CD4-positive, alpha-beta T cell (primary cell): ENCODE data around the gene FOXJ3. TPM values are rescaled to one million over a fixed set of nuclear protein-coding genes. Genes with fewer than 3 reads are reported as not detected.

ENCODE experiments used
- ATAC-seq: fragments of 200-7000 bp; cut with Tn5 transposase; one replicate; pipeline ENCODE4 v1.10.0; 2022; ENCODE audit warnings: mild to moderate bottlenecking; ENCODE audit not compliant: poor library complexity
- CTCF ChIA-PET: fragments of 350-600 bp; sonication (Branson Sonifier 250); formaldehyde crosslinking; loops from one replicate; lab custom pipeline; 2021; ENCODE audit warnings: antibody characterized with exemption, inconsistent platforms; lab: Charles Lee
- POLR2A ChIA-PET: fragments of 350-600 bp; sonication (Branson Sonifier 250); formaldehyde crosslinking; loops from one replicate; lab custom pipeline; 2021; ENCODE audit warnings: antibody characterized with exemption, inconsistent platforms; lab: Charles Lee
- DNase-seq, 14 experiments: peaks; one replicate each; pipeline ENCODE4 v3.0.0-alpha.2; 2013 to 2020; ENCODE audit warnings: mixed read lengths in 2 of 14
- H3K27ac ChIP-seq, 2 donors: one replicate each; pipeline versions ENCODE4 v1.5.1 to v1.7.0; 2013; ENCODE audit warnings: low read length in 2 of 2, low read depth in 1 of 2, mild to moderate bottlenecking in 1 of 2
- H3K27me3 ChIP-seq, 2 experiments: 1 replicate in 1 of 2; 2 replicates in 1 of 2; pipeline versions ENCODE4 v1.6.1 to v1.7.0; 2013; ENCODE audit warnings: low read length in 2 of 2, control low read depth in 1 of 2, mild to moderate bottlenecking in 1 of 2, moderate library complexity in 1 of 2; ENCODE audit not compliant: insufficient read depth in 2 of 2, control insufficient read depth in 1 of 2
- H3K36me3 ChIP-seq: one replicate; pipeline ENCODE4 v1.6.1; 2013; ENCODE audit warnings: low read length, control low read depth; ENCODE audit not compliant: insufficient read depth
- H3K4me1 ChIP-seq: one replicate; pipeline ENCODE4 v1.6.1; 2013; ENCODE audit warnings: low read length, control low read depth; ENCODE audit not compliant: insufficient read depth
- H3K4me3 ChIP-seq: one replicate; pipeline ENCODE4 v1.5.1; 2013; ENCODE audit warnings: mild to moderate bottlenecking, low read length, moderate library complexity
- H3K9me3 ChIP-seq, 2 experiments: 1 replicate in 1 of 2; 2 replicates in 1 of 2; pipeline versions ENCODE4 v1.6.1 to v1.7.0; 2013; ENCODE audit warnings: low read length in 2 of 2, mild to moderate bottlenecking in 2 of 2, control low read depth in 1 of 2, moderate library complexity in 1 of 2; ENCODE audit not compliant: control insufficient read depth in 1 of 2, insufficient read depth in 1 of 2
- H3K27ac Mint-ChIP-seq: one replicate; pipeline ENCODE4 v1.8.0; 2020; ENCODE audit warnings: mixed read lengths
- H3K27me3 Mint-ChIP-seq: one replicate; pipeline ENCODE4 v1.8.0; 2021; ENCODE audit warnings: mixed read lengths
- H3K36me3 Mint-ChIP-seq: one replicate; pipeline ENCODE4 v1.8.0; 2021; ENCODE audit warnings: low read depth, mixed read lengths
- H3K4me1 Mint-ChIP-seq: one replicate; pipeline ENCODE4 v1.8.0; 2021; ENCODE audit warnings: low read depth, mixed read lengths
- H3K4me3 Mint-ChIP-seq: one replicate; pipeline ENCODE4 v1.8.0; 2020; ENCODE audit warnings: mild to moderate bottlenecking, mixed read lengths
- H3K9me3 Mint-ChIP-seq: one replicate; pipeline ENCODE4 v1.8.0; 2020; ENCODE audit warnings: mixed read lengths
- intact Hi-C, 2 experiments: fragments of 100-400 bp; cut with DNase I in 1 of 2; cut with micrococcal nuclease in 1 of 2; formaldehyde crosslinking; loops; one replicate each; pipeline versions ENCODE4 v1.15.1 to v1.9.0; 2023 to 2025; cut with DNase I, micrococcal nuclease
- total RNA-seq, 174 experiments: library from RNA in 2 of 174; stranded (reverse) in 2 of 174; gene quantifications; one replicate each; pipeline ENCODE4 v1.2.3 and lab custom pipeline; 2021 to 2026
- TF ChIP-seq, protein P1 (sequence below): fragments of 200-600 bp; IDR thresholded peaks from one replicate; pipeline ENCODE4 v1.8.0; 2022; ENCODE audit warnings: antibody characterized with exemption, mild to moderate bottlenecking

Gene FOXJ3
- total RNA-seq, 2 experiments from 2014 or later = 73.1 to 74.9 TPM

DNA sequence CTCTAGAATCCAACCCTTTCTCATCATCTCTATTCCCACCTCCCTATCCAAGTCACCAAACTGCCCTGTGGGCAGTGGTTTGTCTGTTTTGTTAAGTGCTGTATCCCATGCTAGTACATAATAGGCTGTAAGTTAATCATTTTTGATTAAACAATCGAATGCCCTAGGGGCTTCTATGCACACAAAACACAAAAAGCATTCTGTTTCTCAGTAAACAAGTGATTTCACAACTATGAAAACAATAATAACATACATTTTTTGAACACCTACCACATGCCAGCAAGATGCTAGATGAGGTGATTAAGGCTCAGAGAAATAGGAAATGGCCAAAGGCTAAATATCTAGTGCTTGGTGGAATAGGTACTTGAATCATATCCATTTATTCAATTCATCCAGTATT lies 186.9 kb downstream of the FOXJ3 start:
- Histone ChIP-seq H3K36me3 (no peaks in the 10 kb centered on the region), H3K4me1 (peaks cover 11% of the 10 kb centered on the region), H3K27me3 (peaks cover 13 to 16% of the 10 kb centered on the region in 2 experiments), H3K27ac (no peak overlapping the region), H3K4me3 (no peak overlapping the region), H3K9me3 (no peaks in the 10 kb centered on the region)
- POLR2A ChIA-PET = no interaction called here
- ATAC-seq (no peak), DNase-seq (no peak)
- Mint-ChIP-seq H3K27ac (no peak overlapping the region), H3K36me3 (no peaks in the 10 kb centered on the region), H3K4me3 (no peak overlapping the region), H3K27me3 (no peaks in the 10 kb centered on the region), H3K9me3 (no peaks in the 10 kb centered on the region), H3K4me1 (no peaks in the 10 kb centered on the region)
- TF ChIP-seq, protein P1, sequence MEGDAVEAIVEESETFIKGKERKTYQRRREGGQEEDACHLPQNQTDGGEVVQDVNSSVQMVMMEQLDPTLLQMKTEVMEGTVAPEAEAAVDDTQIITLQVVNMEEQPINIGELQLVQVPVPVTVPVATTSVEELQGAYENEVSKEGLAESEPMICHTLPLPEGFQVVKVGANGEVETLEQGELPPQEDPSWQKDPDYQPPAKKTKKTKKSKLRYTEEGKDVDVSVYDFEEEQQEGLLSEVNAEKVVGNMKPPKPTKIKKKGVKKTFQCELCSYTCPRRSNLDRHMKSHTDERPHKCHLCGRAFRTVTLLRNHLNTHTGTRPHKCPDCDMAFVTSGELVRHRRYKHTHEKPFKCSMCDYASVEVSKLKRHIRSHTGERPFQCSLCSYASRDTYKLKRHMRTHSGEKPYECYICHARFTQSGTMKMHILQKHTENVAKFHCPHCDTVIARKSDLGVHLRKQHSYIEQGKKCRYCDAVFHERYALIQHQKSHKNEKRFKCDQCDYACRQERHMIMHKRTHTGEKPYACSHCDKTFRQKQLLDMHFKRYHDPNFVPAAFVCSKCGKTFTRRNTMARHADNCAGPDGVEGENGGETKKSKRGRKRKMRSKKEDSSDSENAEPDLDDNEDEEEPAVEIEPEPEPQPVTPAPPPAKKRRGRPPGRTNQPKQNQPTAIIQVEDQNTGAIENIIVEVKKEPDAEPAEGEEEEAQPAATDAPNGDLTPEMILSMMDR = no peak
- CTCF ChIA-PET = no interaction called here
- intact Hi-C loops = loop anchor here in 1 of 2 experiments (5.0 kb wide), 1 partner anchor 599 kb away; no protein-coding TSS in a partner anchor

DNA sequence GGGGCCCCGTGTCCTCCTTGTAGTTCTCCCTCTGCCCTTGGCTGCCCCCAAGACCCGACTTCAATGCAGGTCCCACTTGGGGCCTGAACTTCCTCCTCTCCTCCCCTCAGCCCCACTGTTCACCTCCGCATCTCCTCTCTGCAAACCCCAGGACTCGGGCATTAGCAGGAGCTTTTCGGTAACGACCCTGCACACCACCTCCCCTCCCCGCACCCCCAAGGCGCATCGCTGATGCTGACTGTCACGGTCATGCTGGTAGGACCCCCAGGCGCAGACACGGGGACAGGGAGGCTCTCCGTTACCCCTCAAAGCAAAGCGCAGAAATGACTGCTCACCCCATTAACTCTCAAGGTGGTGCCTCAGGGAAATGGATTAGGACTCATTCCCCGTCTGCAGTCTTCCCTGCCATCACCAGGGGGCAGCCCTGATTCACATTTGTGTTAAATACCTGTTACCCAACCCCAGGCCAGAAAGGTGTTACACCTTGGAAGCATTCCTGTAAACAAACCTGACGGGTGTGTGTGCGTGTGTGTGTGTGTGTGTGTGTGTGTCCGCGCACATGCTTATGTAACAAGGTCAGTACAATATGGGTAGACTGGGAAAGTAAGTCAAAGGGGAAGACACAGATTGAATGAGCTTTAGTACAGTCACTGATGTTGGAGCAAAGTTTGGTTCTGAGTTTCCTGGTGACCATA lies 188.3 kb downstream of the FOXJ3 start:
- TF ChIP-seq, protein P1 = peak; percentile 71
- Histone ChIP-seq H3K4me3 (no peak overlapping the region), H3K36me3 (no peaks in the 10 kb centered on the region), H3K4me1 (peaks cover 14% of the 10 kb centered on the region), H3K27ac (no peak overlapping the region), H3K27me3 (peaks cover 13 to 16% of the 10 kb centered on the region in 2 experiments), H3K9me3 (no peaks in the 10 kb centered on the region)
- POLR2A ChIA-PET = no interaction called here
- no peaks in the 10 kb centered on the region for H3K36me3 Mint-ChIP-seq
- H3K4me3 Mint-ChIP-seq = no peak overlapping the region
- H3K27me3 Mint-ChIP-seq = peaks cover 5% of the 10 kb centered on the region
- H3K4me1 Mint-ChIP-seq = no peaks in the 10 kb centered on the region
- H3K27ac Mint-ChIP-seq = no peak overlapping the region
- DNase-seq (peak; percentile 49 to 77 (median 62)), ATAC-seq (peak; percentile 86)
- H3K9me3 Mint-ChIP-seq = no peaks in the 10 kb centered on the region
- CTCF ChIA-PET = no interaction called here
- intact Hi-C loops = loop anchor here in 1 of 2 experiments (5.0 kb wide), 1 partner anchor 601 kb away; no protein-coding TSS in a partner anchor

DNA sequence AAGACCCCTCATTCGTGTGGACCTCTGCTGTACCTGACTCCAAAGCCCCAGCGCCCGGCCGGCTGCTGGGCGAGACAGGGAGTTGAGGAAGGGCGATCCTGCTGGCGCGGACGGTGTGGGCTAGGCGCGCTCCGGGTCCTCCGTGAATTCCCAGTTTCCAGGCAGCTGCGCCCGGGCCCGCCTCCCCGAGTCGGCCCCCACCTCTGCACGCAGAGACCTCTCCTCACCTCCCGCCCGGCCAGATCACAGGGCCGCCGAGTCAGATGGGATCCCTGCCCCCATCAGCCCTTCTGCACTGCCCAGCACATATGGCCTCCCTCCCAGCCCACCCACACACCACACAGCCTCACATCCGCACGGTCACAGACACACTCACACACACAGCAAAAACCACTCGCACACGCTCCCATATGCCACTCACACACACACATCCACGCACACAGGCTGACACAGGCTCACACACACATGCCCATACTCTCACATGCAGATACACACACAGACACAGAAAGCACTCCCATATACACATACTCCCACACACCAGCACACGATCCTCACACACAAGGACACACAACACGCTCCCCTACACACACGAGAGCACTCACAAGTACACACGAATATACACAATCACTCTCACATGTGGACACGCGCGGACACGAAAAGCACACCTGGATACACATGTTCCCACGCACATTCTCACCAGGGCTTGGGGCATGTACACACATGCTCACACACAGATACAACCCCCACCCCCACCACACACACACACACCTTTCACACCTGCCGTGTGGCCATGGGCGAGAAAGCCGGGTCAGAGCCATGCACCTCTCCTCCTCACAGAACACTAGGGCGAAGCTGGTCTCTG lies 189.0 kb downstream of the FOXJ3 start:
- Histone ChIP-seq H3K4me1 (peaks cover 14% of the 10 kb centered on the region), H3K9me3 (no peaks in the 10 kb centered on the region), H3K36me3 (no peaks in the 10 kb centered on the region), H3K27ac (no peak overlapping the region), H3K4me3 (no peak overlapping the region), H3K27me3 (peaks cover 13 to 16% of the 10 kb centered on the region in 2 experiments)
- no peak overlapping the region for H3K4me3 Mint-ChIP-seq
- intact Hi-C loops = loop anchor here in 1 of 2 experiments (5.0 kb wide), 1 partner anchor 601 kb away; no protein-coding TSS in a partner anchor
- ChIA-PET CTCF (no interaction called here), POLR2A (no interaction called here)
- no peaks in the 10 kb centered on the region for H3K9me3 Mint-ChIP-seq
- ATAC-seq (no peak), DNase-seq (no peak)
- no peaks in the 10 kb centered on the region for H3K36me3 Mint-ChIP-seq
- H3K27ac Mint-ChIP-seq = no peak overlapping the region
- H3K27me3 Mint-ChIP-seq = peaks cover 5% of the 10 kb centered on the region
- H3K4me1 Mint-ChIP-seq = no peaks in the 10 kb centered on the region
- TF ChIP-seq, protein P1 = no peak
